Astrocyte (in vitro differentiated cells and primary cell): ENCODE results near the gene EFEMP1. TPM values are rescaled to one million over a fixed set of nuclear protein-coding genes. Genes with fewer than 3 reads are reported as not detected.

ENCODE experiments used
- DNase-seq: peaks from one replicate; pipeline ENCODE4 v3.0.0-alpha.2; 2010; ENCODE audit warnings: low read depth
- FAIRE-seq: peaks from 2 replicates; lab custom pipeline; 2011; peaks lifted over from hg19 to GRCh38; lab: Jason Lieb, UNC
- H2AFZ ChIP-seq: 2 replicates; pipeline ENCODE4 v1.6.0; 2012; ENCODE audit warnings: low read depth, low read length, inconsistent platforms
- H3K27ac ChIP-seq: 2 replicates; pipeline ENCODE4 v1.5.1; 2011; ENCODE audit warnings: low read depth, low read length, inconsistent platforms
- H3K27me3 ChIP-seq: 2 replicates; pipeline ENCODE4 v1.6.0; 2011; ENCODE audit warnings: low read length, inconsistent platforms; ENCODE audit not compliant: insufficient read depth
- H3K36me3 ChIP-seq: 2 replicates; pipeline ENCODE4 v1.5.1; 2011; ENCODE audit warnings: low read length, inconsistent platforms; ENCODE audit not compliant: insufficient read depth
- H3K4me1 ChIP-seq: 2 replicates; pipeline ENCODE4 v1.5.1; 2011; ENCODE audit warnings: low read length, inconsistent platforms; ENCODE audit not compliant: insufficient read depth
- H3K4me2 ChIP-seq: 2 replicates; pipeline ENCODE4 v1.6.0; 2012; ENCODE audit warnings: low read length, inconsistent platforms
- H3K4me3 ChIP-seq: 2 replicates; pipeline ENCODE4 v1.5.1; 2011; ENCODE audit warnings: low read depth, mild to moderate bottlenecking, low read length, inconsistent platforms; ENCODE audit not compliant: insufficient read depth
- H3K79me2 ChIP-seq: 2 replicates; pipeline ENCODE4 v1.6.0; 2012; ENCODE audit warnings: mild to moderate bottlenecking, low read length, inconsistent platforms; ENCODE audit not compliant: insufficient read depth
- H3K9ac ChIP-seq: 2 replicates; pipeline ENCODE4 v1.6.0; 2012; ENCODE audit warnings: mild to moderate bottlenecking, low read length, inconsistent platforms
- H3K9me3 ChIP-seq: 2 replicates; pipeline ENCODE4 v1.5.1; 2012; ENCODE audit warnings: low read depth, mild to moderate bottlenecking, low read length, inconsistent platforms; ENCODE audit not compliant: insufficient read depth
- H4K20me1 ChIP-seq: 2 replicates; pipeline ENCODE4 v1.6.0; 2012; ENCODE audit warnings: low read length, inconsistent platforms; ENCODE audit not compliant: insufficient read depth
- H3K27ac Mint-ChIP-seq: one replicate; pipeline ENCODE4 v1.8.0; 2021; ENCODE audit warnings: mild to moderate bottlenecking, mixed read lengths; ENCODE audit not compliant: unreplicated experiment
- H3K27me3 Mint-ChIP-seq: one replicate; pipeline ENCODE4 v1.8.0; 2021; ENCODE audit warnings: low read depth, mixed read lengths; ENCODE audit not compliant: unreplicated experiment
- H3K36me3 Mint-ChIP-seq: one replicate; pipeline ENCODE4 v1.8.0; 2021; ENCODE audit warnings: low read depth, mixed read lengths; ENCODE audit not compliant: unreplicated experiment
- H3K4me1 Mint-ChIP-seq: one replicate; pipeline ENCODE4 v1.8.0; 2021; ENCODE audit warnings: low read depth, mixed read lengths; ENCODE audit not compliant: unreplicated experiment
- H3K4me3 Mint-ChIP-seq: one replicate; pipeline ENCODE4 v1.8.0; 2021; ENCODE audit warnings: mild to moderate bottlenecking, moderate library complexity, mixed read lengths; ENCODE audit not compliant: unreplicated experiment
- H3K9me3 Mint-ChIP-seq: one replicate; pipeline ENCODE4 v1.8.0; 2021; ENCODE audit warnings: mild to moderate bottlenecking, mixed read lengths; ENCODE audit not compliant: unreplicated experiment
- CTCF ChIP-seq: IDR thresholded peaks from 2 replicates; pipeline ENCODE4 v1.5.1; 2011; ENCODE audit warnings: low read depth, mild to moderate bottlenecking, inconsistent platforms, low read length, moderate library complexity; ENCODE audit not compliant: insufficient read depth
- EZH2 ChIP-seq: IDR thresholded peaks from 2 replicates; pipeline ENCODE4 v1.6.1; 2012; ENCODE audit warnings: mild to moderate bottlenecking, low read length, inconsistent platforms; ENCODE audit not compliant: insufficient read depth
- total RNA-seq: library from RNA; stranded (reverse); gene quantifications from 2 replicates; pipeline ENCODE4 v1.2.1, GENCODE V29; 2021

The EFEMP1 gene
- total RNA-seq, 1 donor from 2014 or later = 155 TPM

- H3K27ac Mint-ChIP-seq = no peak overlapping the region
- no peaks in the 10 kb centered on the region for H3K9me3 ChIP-seq
- H3K4me1 Mint-ChIP-seq = peaks cover 9% of the 10 kb centered on the region
- H3K27me3 Mint-ChIP-seq = no peaks in the 10 kb centered on the region
- no peak for FAIRE-seq
- H3K36me3 Mint-ChIP-seq = peaks cover 3% of the 10 kb centered on the region
- H3K4me3 Mint-ChIP-seq = no peak overlapping the region
- H4K20me1 ChIP-seq = no peaks in the 10 kb centered on the region
- H3K36me3 ChIP-seq = peaks cover 11% of the 10 kb centered on the region
- no peak overlapping the region for H3K27ac ChIP-seq
- H3K4me3 ChIP-seq = no peak overlapping the region
- H3K4me1 ChIP-seq = peaks cover 10% of the 10 kb centered on the region
- no peaks in the 10 kb centered on the region for H3K27me3 ChIP-seq
- H3K9ac ChIP-seq = no peak overlapping the region
- no peak overlapping the region for H3K4me2 ChIP-seq
- H2AFZ ChIP-seq = no peak overlapping the region
- DNase-seq = no peak
- no peak for TF ChIP-seq EZH2
- no peak for TF ChIP-seq CTCF
- no peaks in the 10 kb centered on the region for H3K79me2 ChIP-seq
- H3K9me3 Mint-ChIP-seq = no peaks in the 10 kb centered on the region
Observed at GRCh38 chr2:55874338-55874737, 49.2 kb downstream of the EFEMP1 start.

DNA sequence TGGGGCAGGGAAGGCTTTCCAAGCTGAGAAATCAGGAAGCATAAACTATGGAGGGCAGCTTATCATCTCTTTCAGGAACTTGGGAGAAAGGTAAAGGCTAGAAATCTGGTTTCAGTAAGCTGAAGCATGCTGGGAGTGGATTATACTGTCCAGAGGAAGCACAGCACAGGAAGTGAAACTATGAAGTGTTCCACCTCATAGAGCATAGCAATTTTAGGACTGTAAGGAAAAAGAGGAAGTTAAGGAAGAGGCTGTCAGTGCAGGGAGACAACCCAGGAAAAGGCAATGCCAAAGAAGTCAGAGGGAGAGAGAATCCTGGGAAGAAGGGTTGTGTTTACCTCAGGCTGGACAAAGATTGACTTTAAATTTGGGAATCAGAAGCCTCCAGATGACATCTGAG, 51.9 kb downstream of the EFEMP1 start:
- no peaks in the 10 kb centered on the region for H3K27me3 Mint-ChIP-seq
- no peak overlapping the region for H3K4me2 ChIP-seq
- H3K4me1 ChIP-seq = peaks cover 10% of the 10 kb centered on the region
- H4K20me1 ChIP-seq = no peaks in the 10 kb centered on the region
- no peak overlapping the region for H2AFZ ChIP-seq
- no peak for TF ChIP-seq EZH2
- no peak for TF ChIP-seq CTCF
- H3K9ac ChIP-seq = no peak overlapping the region
- H3K4me1 Mint-ChIP-seq = peaks cover 13% of the 10 kb centered on the region
- H3K4me3 Mint-ChIP-seq = no peak overlapping the region
- H3K36me3 ChIP-seq = peaks cover 15% of the 10 kb centered on the region
- no peaks in the 10 kb centered on the region for H3K9me3 Mint-ChIP-seq
- H3K27ac ChIP-seq = no peak overlapping the region
- no peaks in the 10 kb centered on the region for H3K9me3 ChIP-seq
- DNase-seq = no peak
- no peak overlapping the region for H3K4me3 ChIP-seq
- no peak for FAIRE-seq
- H3K79me2 ChIP-seq = no peaks in the 10 kb centered on the region
- H3K27me3 ChIP-seq = no peaks in the 10 kb centered on the region
- no peak overlapping the region for H3K27ac Mint-ChIP-seq
- peaks cover 8% of the 10 kb centered on the region for H3K36me3 Mint-ChIP-seq

DNA sequence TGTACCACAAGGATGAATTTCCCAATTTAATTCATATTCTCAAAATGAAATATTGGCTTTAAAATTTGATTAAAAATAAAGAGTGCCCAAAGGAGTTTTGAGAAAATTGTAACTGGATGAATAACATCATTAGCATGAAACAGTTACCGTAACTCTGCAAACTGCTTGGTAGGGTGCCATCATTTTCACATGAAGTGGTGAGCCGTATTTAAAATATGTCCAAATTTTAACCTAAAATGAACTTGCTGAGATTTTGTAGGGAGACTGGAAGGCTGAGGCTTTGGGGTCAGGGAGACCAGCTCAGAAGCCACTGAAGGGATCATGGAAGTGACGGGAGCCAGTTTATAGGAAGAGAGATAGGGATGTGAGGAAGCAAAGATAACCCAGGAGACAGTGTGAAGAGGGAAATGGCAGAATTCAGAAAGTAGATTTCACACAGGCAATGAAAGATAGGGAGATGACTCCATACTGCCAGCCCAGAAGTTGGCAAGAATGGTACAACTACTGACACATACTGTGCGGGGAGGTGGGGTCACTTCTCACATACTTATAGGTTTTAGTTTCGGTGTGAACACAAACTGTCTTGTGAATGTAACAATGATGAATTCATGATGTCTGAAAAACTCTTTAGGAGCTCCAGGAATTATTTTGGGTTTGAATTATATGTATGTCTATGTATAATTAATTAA, 53.8 kb downstream of the EFEMP1 start:
- TF ChIP-seq CTCF (no peak), EZH2 (no peak)
- Histone ChIP-seq H3K9ac (peak overlapping the region; percentile 36), H2AFZ (peak overlapping the region; percentile 22), H3K9me3 (no peaks in the 10 kb centered on the region), H3K27ac (peak overlapping the region; percentile 48), H4K20me1 (no peaks in the 10 kb centered on the region), H3K36me3 (peaks cover 15% of the 10 kb centered on the region), H3K4me2 (no peak overlapping the region), H3K4me1 (peaks cover 7% of the 10 kb centered on the region), H3K27me3 (no peaks in the 10 kb centered on the region), H3K4me3 (no peak overlapping the region), H3K79me2 (no peaks in the 10 kb centered on the region)
- Mint-ChIP-seq H3K27me3 (no peaks in the 10 kb centered on the region), H3K9me3 (no peaks in the 10 kb centered on the region), H3K27ac (no peak overlapping the region), H3K4me1 (peaks cover 11% of the 10 kb centered on the region), H3K36me3 (peaks cover 8% of the 10 kb centered on the region), H3K4me3 (no peak overlapping the region)
- FAIRE-seq (peak; percentile 56), DNase-seq (peak; percentile 79)
